Fibroblast of villous mesenchyme (primary cell): ENCODE results near the gene PPP1R9B. TPM values are rescaled to one million over a fixed set of nuclear protein-coding genes. Genes with fewer than 3 reads are reported as not detected.

ENCODE experiments used
- DNase-seq: peaks from one replicate; pipeline ENCODE4 v3.0.0-alpha.2; 2010; ENCODE audit warnings: low read depth
- H3K4me3 ChIP-seq: 2 replicates; pipeline ENCODE4 v1.5.1; 2011; ENCODE audit warnings: low read depth, mild to moderate bottlenecking, low read length
- total RNA-seq: library from RNA; depleted of rRNA; stranded (reverse); fragments of >200 nt; gene quantifications from 2 replicates; pipeline ENCODE4 v1.2.3, GENCODE V29; 2012
- TF ChIP-seq, protein P1 (sequence below): IDR thresholded peaks from 2 replicates; pipeline ENCODE4 v1.5.1; 2012; ENCODE audit warnings: low read depth, mild to moderate bottlenecking, low read length; ENCODE audit not compliant: insufficient read depth

PPP1R9B gene, protein sequence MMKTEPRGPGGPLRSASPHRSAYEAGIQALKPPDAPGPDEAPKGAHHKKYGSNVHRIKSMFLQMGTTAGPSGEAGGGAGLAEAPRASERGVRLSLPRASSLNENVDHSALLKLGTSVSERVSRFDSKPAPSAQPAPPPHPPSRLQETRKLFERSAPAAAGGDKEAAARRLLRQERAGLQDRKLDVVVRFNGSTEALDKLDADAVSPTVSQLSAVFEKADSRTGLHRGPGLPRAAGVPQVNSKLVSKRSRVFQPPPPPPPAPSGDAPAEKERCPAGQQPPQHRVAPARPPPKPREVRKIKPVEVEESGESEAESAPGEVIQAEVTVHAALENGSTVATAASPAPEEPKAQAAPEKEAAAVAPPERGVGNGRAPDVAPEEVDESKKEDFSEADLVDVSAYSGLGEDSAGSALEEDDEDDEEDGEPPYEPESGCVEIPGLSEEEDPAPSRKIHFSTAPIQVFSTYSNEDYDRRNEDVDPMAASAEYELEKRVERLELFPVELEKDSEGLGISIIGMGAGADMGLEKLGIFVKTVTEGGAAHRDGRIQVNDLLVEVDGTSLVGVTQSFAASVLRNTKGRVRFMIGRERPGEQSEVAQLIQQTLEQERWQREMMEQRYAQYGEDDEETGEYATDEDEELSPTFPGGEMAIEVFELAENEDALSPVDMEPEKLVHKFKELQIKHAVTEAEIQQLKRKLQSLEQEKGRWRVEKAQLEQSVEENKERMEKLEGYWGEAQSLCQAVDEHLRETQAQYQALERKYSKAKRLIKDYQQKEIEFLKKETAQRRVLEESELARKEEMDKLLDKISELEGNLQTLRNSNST
- 38.7 and 47.1 TPM in 2 replicates for total RNA-seq

DNA sequence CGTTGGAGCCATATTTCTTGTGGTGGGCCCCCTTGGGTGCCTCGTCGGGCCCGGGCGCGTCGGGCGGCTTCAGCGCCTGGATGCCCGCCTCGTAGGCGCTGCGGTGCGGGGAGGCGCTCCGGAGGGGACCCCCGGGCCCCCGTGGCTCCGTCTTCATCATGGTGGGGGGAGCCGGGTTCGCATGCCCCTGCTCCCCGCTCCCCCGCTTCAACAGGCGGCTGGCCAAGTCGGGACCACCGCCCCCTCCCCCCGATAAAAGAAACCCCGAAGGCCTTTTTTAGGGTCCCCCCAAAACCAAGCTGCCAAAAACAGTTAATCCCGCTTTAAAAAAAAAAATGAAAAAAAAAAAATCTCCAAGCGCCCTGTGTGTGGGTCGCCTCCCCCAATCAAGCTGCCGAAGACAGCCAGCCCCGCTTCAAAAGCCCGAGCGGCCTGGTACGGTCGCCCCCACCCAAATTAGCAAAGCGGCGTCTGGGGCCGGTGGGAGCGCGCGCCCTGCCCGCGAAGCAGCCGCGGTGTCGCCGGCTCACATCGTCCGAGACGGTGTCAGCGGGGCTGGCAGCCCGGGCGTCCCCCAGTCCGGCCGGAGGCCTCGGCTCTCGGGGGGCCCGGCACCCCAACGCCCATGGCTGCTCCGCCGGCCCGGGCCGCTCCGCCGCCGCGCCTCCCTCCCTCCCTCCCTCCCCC is at the start of gene PPP1R9B:
PPP1R9B (minus strand) TSS at position 324 of the 687 bp plus-strand sequence; CDS start at position 160, 164 bp downstream.
- TF ChIP-seq, protein P1, sequence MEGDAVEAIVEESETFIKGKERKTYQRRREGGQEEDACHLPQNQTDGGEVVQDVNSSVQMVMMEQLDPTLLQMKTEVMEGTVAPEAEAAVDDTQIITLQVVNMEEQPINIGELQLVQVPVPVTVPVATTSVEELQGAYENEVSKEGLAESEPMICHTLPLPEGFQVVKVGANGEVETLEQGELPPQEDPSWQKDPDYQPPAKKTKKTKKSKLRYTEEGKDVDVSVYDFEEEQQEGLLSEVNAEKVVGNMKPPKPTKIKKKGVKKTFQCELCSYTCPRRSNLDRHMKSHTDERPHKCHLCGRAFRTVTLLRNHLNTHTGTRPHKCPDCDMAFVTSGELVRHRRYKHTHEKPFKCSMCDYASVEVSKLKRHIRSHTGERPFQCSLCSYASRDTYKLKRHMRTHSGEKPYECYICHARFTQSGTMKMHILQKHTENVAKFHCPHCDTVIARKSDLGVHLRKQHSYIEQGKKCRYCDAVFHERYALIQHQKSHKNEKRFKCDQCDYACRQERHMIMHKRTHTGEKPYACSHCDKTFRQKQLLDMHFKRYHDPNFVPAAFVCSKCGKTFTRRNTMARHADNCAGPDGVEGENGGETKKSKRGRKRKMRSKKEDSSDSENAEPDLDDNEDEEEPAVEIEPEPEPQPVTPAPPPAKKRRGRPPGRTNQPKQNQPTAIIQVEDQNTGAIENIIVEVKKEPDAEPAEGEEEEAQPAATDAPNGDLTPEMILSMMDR, result no peak
- H3K4me3 ChIP-seq, result peak within 1 kb of the TSS; percentile 85
- no peak for DNase-seq

DNA sequence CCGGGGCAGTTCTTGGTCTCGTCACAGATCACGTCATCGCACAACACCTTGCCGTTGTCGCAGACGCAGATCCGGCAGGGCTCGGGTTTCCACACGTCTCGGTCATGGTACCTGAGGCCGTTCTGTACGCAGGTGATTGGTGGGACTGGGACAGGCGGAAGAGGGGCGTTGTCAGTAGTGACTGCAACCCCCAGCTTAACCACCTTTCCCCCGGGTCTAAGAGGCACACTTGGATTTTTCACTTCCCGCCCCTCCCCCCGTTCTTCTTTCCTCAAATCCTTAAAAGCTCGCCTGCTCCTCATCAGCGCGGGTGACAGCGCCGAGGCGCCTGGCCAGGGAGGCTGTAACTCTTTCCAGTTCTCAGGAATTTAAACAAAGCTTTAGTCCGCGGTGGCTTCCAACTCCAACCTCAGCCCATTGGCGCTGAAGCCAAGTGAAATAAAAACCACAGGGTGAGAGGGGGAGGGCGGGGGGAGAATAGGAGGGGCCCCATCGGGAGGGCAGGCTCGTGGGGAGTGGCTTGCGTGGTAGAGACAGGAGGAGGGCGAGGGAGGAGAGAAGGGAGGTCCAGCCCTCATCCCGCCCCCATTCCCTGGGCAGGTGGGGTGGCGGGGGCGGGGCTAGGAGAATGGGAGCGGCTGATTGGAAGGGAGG is 49.5 kb upstream of the PPP1R9B start:
- TF ChIP-seq, protein P1, result no peak
- H3K4me3 ChIP-seq, result peak overlapping the region; percentile 100
- peak; percentile 97 for DNase-seq

DNA sequence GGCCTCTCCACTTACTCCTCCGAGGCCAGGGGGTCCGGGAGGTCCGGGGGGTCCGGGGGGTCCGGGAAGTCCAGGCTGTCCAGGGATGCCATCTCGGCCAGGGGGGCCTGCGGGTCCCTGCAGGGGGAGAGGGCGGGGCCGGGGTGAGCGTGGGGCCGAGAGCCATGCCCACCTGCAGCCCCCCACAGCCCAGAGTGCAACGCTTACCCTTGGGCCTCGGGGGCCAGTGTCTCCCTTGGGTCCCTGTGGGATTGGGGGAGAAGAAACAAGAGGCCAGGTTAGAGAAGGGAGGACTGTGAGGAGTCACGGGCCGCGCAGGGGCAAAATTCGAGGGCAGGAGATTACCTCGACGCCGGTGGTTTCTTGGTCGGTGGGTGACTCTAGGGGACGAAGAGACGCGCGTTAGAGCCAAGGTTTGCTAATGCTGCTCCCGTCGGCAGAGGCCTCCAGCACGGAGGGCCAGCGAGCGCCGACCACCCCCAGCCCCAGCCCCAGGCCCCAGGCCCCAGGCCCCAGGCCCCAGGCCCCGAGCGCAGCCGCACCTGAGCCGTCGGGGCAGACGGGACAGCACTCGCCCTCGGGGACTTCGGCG is 48.8 kb upstream of the PPP1R9B start:
- DNase-seq, result no peak
- peak overlapping the region; percentile 100 for H3K4me3 ChIP-seq
- TF ChIP-seq, protein P1, result no peak

DNA sequence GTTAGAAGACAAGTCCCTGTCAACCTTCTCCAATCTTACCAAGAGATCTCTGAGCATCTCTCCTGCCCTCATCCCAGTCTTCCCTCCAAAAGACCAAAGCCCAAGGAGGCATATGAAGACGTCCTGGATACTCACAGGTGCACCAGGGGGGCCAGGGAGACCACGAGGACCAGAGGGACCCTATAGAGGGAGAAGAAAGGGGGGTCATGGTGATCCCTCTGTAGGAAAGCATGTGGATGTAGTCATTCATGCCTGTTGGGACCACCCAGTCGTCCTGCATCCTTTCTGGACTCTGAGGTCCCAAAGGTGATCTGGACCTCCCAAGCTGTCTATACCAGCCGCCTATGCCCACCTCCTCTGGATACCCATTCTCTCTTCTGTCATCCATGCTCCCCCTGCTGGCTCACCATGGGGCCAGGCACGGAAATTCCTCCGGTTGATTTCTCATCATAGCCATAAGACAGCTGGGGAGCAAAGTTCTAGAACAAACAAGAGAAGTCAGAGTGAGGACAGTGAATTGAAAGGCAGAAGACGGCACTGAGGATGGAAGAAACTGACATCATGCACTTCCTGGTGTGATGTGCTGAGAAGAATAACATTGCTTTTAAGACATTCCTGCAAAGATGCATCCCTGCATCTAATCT is 47.7 kb upstream of the PPP1R9B start:
- DNase-seq, result peak; percentile 70
- H3K4me3 ChIP-seq, result peak overlapping the region; percentile 100

DNA sequence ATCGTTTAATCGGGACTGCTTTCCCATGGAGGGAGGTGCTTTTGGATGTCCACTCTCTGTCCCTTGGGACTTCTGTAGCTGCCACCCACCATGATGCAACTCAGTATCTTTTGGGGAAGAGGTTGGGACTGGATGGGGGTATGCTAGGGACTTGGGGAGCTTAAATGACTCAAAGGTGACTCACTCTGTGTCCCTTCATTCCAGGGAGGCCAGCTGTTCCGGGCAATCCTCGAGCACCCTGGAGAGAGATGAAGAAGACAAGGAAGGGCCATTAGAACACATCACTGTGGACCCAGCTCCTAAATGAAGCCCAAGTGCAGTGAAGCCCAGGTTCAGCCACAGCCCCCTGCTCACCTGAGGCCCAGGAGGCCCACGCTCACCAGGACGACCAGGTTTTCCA is 46.3 kb upstream of the PPP1R9B start:
- TF ChIP-seq, protein P1, result no peak
- H3K4me3 ChIP-seq, result peak overlapping the region; percentile 100
- DNase-seq, result peak; percentile 72

More for the DNA sequence above, 47.7 kb upstream of the PPP1R9B start:
- TF ChIP-seq, protein P1, result peak; percentile 57
